OCI-LY7 (cell line): ENCODE results near the gene COL25A1. TPM values are rescaled to one million over a fixed set of nuclear protein-coding genes. Genes with fewer than 3 reads are reported as not detected.
"Not testable (repeated sequence)": the region's sequence is repeated elsewhere in the genome, so short reads cannot be mapped to it uniquely, and the experiment has no call there.

Source experiments
- BruUV-seq: library from RNA; stranded (reverse); fragments of 400-500 nt; replicated peaks from 2 replicates; lab custom pipeline; 2021; lab: Mats Ljungman, UMichigan
- CTCF ChIA-PET: fragments of 300-600 bp; sonication (Branson Sonifier 250); formaldehyde crosslinking; loops from one replicate; lab custom pipeline; 2022; ENCODE audit warnings: antibody characterized with exemption; ENCODE audit not compliant: unreplicated experiment; lab: Charles Lee
- POLR2A ChIA-PET: fragments of 300-600 bp; sonication (Branson Sonifier 250); formaldehyde crosslinking; loops from one replicate; lab custom pipeline; 2022; ENCODE audit warnings: antibody characterized with exemption; lab: Charles Lee
- DNase-seq: peaks from one replicate; pipeline ENCODE4 v3.0.0-alpha.2; 2015; ENCODE audit warnings: low spot score
- H2AFZ ChIP-seq: fragments of 200-600 bp; sonication (generic), shearing (Covaris generic); 2 replicates; pipeline ENCODE4 v1.6.1; 2014; ENCODE audit warnings: mild to moderate bottlenecking, antibody characterized with exemption, low read length, moderate library complexity
- H3K27ac ChIP-seq: fragments of 200-600 bp; sonication (generic); 2 replicates; pipeline ENCODE4 v1.5.1; 2014; ENCODE audit warnings: mixed run types, low read depth, mild to moderate bottlenecking, moderate library complexity, low read length, inconsistent platforms; ENCODE audit not compliant: poor library complexity, severe bottlenecking
- H3K36me3 ChIP-seq: fragments of 200-600 bp; sonication (generic); 2 replicates; pipeline ENCODE4 v1.6.1; 2014; ENCODE audit warnings: mild to moderate bottlenecking, antibody characterized with exemption, low read length, moderate library complexity, mixed read lengths; ENCODE audit not compliant: insufficient read depth
- H3K4me1 ChIP-seq: fragments of 200-600 bp; sonication (generic); 2 replicates; pipeline ENCODE4 v1.5.1; 2014; ENCODE audit warnings: mild to moderate bottlenecking, low read length; ENCODE audit not compliant: insufficient read depth, poor library complexity, severe bottlenecking
- H3K4me2 ChIP-seq: fragments of 200-600 bp; sonication (generic); 2 replicates; pipeline ENCODE4 v1.6.1; 2014; ENCODE audit warnings: mild to moderate bottlenecking, low read length
- H3K4me3 ChIP-seq: fragments of 200-600 bp; sonication (generic); 2 replicates; pipeline ENCODE4 v1.5.1; 2014; ENCODE audit warnings: mild to moderate bottlenecking, low read depth, low read length; ENCODE audit not compliant: poor library complexity, severe bottlenecking
- H3K79me2 ChIP-seq: fragments of 200-600 bp; sonication (generic); 2 replicates; pipeline ENCODE4 v1.6.1; 2016; ENCODE audit warnings: low read depth, mild to moderate bottlenecking, low read length, moderate library complexity, mixed read lengths; ENCODE audit not compliant: insufficient read depth
- H3K9me2 ChIP-seq: fragments of 200-600 bp; sonication (generic); 2 replicates; pipeline ENCODE4 v1.6.1; 2016; ENCODE audit warnings: mild to moderate bottlenecking, low read length, mixed read lengths; ENCODE audit not compliant: insufficient read depth
- H3K9me3 ChIP-seq: fragments of 200-600 bp; sonication (generic); 2 replicates; pipeline ENCODE4 v1.6.1; 2014; ENCODE audit warnings: mild to moderate bottlenecking, mixed run types, low read length, mixed read lengths
- H4K20me1 ChIP-seq: fragments of 200-600 bp; sonication (generic); 2 replicates; pipeline ENCODE4 v1.6.1; 2014; ENCODE audit warnings: mild to moderate bottlenecking, antibody characterized with exemption, low read length, moderate library complexity, mixed read lengths; ENCODE audit not compliant: insufficient read depth
- EZH2phosphoT487 ChIP-seq: fragments of 200-600 bp; sonication (generic); IDR thresholded peaks from 2 replicates; pipeline ENCODE4 v1.6.1; 2018; ENCODE audit warnings: low read depth, borderline replicate concordance, mild to moderate bottlenecking, mixed run types, antibody characterized with exemption, low read length, moderate library complexity, mixed read lengths
- intact Hi-C: fragments of 100-400 bp; cut with micrococcal nuclease; formaldehyde crosslinking; loops from one replicate; pipeline ENCODE4 v1.10.0; 2022; ENCODE audit not compliant: unreplicated experiment
- total RNA-seq, 2 experiments: library from RNA; depleted of rRNA in 1 of 2; stranded (reverse); fragments of >200 nt in 1 of 2; shearing (Covaris generic) in 1 of 2; gene quantifications; 2 replicates each; pipeline ENCODE4 v1.2.3, GENCODE V29; 2014 to 2022
- TF ChIP-seq, protein P1 (sequence below): fragments of 200-600 bp; sonication (generic); conservative IDR thresholded peaks from 2 replicates; pipeline ENCODE4 v1.5.1; 2014; ENCODE audit warnings: mild to moderate bottlenecking, antibody characterized with exemption, low read length, moderate library complexity, mixed read lengths

COL25A1 gene
- total RNA-seq, 2 experiments from 2014 or later, result not detected

DNA sequence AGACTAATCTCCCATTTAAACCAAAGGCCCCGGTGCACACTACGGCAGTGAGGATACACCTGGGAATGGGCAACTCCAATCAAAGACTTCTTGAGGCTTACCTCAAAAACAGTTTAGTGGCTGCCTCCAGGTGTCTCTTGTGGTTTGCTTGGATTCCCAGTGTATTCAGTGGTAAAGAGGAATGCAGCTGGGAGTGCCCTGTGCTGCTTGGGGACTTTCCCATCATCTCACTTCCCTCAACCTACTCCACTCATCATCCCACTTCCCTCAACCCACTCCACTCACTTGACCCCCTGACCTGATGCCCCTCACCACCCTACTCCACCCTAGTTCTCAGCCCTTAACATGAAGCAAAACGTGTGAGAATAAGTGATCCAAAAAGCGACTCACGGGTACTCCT lies 362.3 kb downstream of the COL25A1 start:
- Histone ChIP-seq H3K4me2 (no peak overlapping the region), H4K20me1 (no peaks in the 10 kb centered on the region), H3K27ac (no peak overlapping the region), H3K36me3 (no peaks in the 10 kb centered on the region), H3K9me2 (no peaks in the 10 kb centered on the region), H3K4me3 (no peak overlapping the region), H2AFZ (no peak overlapping the region), H3K4me1 (no peaks in the 10 kb centered on the region), H3K9me3 (no peaks in the 10 kb centered on the region), H3K79me2 (no peaks in the 10 kb centered on the region)
- TF ChIP-seq, protein P1, sequence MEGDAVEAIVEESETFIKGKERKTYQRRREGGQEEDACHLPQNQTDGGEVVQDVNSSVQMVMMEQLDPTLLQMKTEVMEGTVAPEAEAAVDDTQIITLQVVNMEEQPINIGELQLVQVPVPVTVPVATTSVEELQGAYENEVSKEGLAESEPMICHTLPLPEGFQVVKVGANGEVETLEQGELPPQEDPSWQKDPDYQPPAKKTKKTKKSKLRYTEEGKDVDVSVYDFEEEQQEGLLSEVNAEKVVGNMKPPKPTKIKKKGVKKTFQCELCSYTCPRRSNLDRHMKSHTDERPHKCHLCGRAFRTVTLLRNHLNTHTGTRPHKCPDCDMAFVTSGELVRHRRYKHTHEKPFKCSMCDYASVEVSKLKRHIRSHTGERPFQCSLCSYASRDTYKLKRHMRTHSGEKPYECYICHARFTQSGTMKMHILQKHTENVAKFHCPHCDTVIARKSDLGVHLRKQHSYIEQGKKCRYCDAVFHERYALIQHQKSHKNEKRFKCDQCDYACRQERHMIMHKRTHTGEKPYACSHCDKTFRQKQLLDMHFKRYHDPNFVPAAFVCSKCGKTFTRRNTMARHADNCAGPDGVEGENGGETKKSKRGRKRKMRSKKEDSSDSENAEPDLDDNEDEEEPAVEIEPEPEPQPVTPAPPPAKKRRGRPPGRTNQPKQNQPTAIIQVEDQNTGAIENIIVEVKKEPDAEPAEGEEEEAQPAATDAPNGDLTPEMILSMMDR, result no peak
- TF ChIP-seq EZH2phosphoT487, result no peak
- ChIA-PET CTCF (no interaction called here), POLR2A (no interaction called here)
- intact Hi-C loops, result no loop called here
- DNase-seq, result no peak
- no TSS peak for BruUV-seq

DNA sequence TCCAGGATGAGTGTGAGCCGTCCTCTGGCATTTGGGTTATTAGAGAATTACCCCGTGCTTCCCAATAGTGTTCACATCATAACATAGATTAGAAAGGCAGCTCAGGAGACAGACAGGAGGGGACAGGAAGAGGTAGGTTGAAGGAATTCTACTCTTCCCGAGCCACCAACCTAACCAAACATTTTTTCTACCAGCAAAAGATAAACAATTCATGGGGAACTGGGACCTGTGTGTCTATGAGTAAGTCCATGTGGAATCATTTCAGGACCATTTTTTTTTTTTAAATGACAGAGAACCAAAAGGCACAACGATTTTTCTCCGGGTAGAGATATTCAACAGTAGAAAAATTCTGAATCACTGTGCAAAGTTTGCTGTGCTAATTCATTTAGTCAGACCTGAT lies 365.4 kb downstream of the COL25A1 start:
- intact Hi-C loops, result loop anchor here (10.0 kb wide), 1 partner anchor 242 kb away; no protein-coding TSS in a partner anchor
- Histone ChIP-seq H3K79me2 (no peaks in the 10 kb centered on the region), H4K20me1 (no peaks in the 10 kb centered on the region), H3K4me2 (no peak overlapping the region), H3K27ac (no peak overlapping the region), H3K9me2 (no peaks in the 10 kb centered on the region), H3K4me1 (no peaks in the 10 kb centered on the region), H2AFZ (no peak overlapping the region), H3K4me3 (no peak overlapping the region), H3K36me3 (no peaks in the 10 kb centered on the region), H3K9me3 (no peaks in the 10 kb centered on the region)
- DNase-seq, result no peak
- POLR2A ChIA-PET, result no interaction called here
- no TSS peak for BruUV-seq
- CTCF ChIA-PET, result no interaction called here
- TF ChIP-seq, protein P1, result no peak
- TF ChIP-seq EZH2phosphoT487, result no peak

DNA sequence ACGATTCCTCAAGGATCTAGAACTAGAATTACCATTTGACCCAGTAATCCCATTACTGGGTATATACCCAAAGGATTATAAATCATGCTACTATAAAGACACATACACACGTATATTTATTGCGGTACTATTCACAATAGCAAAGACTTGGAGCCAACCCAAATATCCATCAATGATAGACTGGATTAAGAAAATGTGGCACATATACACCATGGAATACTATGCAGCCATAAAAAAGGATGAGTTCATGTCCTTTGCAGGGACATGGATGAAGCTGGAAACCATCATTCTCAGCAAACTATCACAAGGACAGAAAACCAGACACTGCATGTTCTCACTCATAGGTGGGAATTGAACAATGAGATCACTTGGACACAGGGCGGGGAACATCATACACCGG lies 368.5 kb downstream of the COL25A1 start:
- H3K4me2 ChIP-seq, DNase-seq, H3K79me2 ChIP-seq, H3K4me1 ChIP-seq, H3K9me3 ChIP-seq, H2AFZ ChIP-seq, H3K4me3 ChIP-seq, H4K20me1 ChIP-seq, H3K27ac ChIP-seq, H3K9me2 ChIP-seq, CTCF ChIA-PET, H3K36me3 ChIP-seq, POLR2A ChIA-PET, BruUV-seq: not testable (repeated sequence)
- intact Hi-C loops, result loop anchor here (10.0 kb wide), 1 partner anchor 239 kb away; no protein-coding TSS in a partner anchor
